COLO829 (cell line): Measurements from ENCODE around the gene DDX54.

ENCODE experiments used
- DNase-seq: peaks from one replicate; pipeline ENCODE4 v3.0.0; 2012; ENCODE audit warnings: low spot score

The DDX54 gene

DNA sequence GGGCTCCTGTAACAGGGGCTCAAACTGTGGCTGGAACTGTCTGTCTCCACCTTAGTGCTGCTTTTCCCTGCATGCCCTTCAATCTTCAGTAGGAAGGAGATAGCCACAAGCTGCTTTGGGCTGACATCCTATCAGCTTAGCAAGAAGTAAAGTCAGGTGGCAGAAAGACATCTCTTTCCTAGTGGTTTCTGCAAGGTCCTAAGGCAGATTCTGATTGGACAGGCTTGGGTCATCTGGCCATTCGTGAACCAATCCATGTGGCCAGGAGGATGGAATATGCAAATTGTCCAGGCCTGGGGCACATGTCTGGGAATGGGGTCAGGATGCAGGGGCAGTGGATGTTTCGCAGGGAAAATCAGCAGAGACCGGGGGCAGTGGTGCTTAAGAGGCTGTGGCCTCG, 5.5 kb upstream of the DDX54 start:
- peak; percentile 44 for DNase-seq

DNA sequence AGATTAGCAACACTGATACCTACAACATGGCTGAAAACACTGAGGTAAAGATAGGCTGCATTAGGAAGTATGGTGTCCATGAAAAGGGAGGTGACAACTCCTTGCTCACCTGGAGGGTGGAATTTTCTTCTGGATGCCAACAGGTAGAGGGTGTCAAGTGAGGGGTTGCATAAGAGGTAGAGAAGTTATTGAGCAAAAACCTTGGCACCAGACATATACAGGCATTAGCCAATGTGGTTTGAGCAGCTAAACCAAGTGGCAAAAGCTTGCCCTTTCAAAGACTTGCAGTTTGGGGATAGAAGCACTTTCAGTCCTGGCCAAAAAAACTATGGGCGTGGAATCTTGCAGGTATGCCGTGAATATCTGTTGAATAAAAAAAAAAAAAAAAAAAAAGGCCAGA, 4.1 kb upstream of the DDX54 start:
- DNase-seq, result no peak

DNA sequence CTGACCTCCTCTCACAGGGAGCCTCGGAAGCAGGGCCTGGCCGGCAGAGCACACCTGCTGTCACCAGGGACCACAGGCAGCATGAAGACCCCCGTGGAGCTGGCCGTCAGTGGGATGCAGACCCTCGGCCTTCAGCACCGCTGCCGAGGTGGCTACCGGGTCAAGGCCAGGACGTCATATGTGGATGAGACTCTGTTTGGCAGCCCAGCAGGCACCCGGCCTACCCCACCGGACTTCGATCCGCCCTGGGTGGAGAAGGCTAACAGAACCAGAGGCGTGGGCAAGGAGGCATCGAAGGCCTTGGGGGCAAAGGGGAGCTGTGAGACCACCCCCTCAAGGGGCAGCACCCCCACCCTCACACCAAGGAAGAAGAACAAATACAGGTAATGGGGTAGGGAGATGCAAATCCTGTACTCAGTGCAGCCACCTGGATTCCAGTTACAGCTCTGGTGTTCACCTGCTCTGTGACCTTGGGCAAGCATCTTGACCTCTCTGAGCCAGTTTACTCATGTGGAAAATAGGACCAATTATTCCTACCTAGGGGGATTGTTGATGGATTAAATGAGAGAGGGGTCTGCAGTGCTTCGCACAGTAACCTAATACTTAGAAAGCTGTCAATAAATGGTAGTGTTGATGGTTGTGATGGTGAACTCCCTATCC, 1.5 kb upstream of the DDX54 start:
- no peak for DNase-seq

DNA sequence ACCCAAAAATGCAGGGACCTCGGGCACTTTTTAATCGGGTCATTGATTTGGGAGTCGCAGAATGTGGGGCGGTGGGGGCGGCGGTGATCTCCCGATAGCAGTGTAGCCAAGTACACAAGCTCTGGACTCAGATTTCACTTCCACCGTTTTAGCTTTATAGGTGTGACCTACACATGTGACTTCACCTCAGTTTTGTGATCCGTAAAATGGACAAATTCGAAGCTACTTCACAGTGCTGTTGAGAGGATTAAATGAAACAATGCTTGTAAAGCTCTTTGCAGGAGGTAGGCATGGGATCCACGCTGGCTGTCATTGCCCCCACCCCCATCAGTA, 721 bp upstream of the DDX54 start:
- DNase-seq, result no peak

DNA sequence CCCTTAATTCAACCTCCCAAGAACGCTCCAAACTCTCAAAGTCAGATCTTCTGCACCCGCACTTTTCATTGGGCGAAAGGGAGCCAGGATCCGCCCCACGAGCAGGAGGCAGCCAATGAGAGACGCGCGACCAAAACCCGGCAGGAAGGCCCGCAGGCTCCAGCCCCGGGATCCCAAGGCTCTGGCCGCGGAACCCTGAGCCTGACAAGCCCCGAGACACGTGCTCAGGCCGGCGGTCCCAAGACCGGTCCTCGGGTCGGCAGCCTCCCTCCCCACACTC, 438 bp downstream of the DDX54 start:
- peak; percentile 74 for DNase-seq

DNA sequence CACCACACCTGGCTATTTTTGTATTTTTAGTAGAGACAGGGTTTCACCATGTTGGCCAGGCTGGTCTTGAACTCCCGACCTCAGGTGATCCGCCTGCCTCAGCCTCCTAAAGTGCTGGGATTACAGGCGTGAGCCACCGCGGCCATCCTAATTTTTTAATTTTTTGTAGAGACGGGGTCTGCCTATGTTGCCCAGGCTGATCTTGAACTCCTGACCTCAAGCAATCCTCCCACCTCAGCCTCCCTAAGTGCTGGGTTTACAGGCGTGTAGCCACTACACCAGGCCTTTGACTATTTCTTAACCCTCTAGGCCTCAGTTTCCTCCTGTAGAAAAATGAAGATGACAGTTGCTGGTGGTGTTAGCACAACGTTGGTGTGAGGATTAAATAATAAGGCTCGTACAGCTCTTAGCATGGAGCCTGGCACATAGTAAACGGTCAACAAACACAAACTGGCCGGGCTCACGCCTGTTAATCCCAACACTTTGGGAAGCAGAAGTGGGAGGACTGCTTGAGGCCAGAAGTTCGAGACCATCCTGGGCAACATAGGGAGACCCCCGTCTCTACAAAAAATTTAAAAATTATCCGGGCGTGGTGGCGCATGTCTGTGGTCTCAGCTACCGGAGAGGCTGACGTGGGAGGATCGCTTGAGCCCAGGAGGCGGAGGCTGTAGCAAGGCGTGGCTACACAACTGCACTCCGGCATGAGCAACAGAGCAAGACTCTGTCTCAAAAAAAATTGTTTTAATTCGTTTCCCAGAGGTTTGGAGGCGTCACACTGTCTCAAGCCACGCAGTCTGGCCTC, 979 bp downstream of the DDX54 start:
- no peak for DNase-seq

DNA sequence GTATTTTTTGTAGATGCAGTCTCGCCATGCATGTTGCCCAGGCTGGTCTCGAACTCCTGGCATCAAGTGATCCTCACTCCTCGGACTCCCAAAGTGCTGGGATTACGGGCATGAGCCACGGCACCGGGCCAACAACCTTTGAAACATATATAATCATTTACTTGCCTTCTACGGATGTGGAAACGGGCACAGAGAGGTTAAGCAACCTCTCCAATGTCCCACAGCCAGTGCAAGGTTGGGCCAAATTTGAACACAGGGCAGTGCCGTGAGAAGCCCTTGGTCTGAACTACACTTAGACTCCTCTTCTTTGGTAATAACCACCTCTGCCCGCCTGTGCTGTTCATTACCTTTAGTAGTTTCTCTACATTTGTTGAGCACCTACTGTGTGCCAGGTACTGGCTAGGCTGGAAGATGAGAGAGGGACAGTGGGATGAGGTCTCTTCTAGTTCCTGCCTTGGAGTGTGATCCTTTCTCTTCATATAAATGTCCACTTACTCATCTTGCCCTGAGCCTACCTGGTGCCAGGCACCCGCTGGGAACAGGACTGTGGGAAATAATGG, 2.2 kb downstream of the DDX54 start:
- no peak for DNase-seq

DNA sequence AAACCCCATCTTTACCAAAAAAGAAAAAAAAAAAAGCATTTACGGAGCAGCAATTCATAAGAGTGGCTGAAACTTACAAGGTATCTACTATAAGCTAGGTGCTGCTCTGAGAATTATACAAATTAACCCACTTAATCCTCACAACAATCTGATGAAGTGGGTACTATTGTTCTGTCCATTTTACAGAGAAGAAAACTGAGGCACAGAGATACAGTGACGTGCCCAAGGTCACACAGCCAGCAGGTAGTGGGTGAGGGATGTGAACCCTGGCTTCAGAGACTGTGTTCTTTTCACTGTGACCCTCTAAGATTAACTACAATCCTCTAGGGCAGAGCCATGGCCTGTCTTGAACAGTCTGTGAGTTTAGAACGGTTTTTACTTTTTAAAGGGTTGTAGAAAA, 3.3 kb downstream of the DDX54 start:
- no peak for DNase-seq

DNA sequence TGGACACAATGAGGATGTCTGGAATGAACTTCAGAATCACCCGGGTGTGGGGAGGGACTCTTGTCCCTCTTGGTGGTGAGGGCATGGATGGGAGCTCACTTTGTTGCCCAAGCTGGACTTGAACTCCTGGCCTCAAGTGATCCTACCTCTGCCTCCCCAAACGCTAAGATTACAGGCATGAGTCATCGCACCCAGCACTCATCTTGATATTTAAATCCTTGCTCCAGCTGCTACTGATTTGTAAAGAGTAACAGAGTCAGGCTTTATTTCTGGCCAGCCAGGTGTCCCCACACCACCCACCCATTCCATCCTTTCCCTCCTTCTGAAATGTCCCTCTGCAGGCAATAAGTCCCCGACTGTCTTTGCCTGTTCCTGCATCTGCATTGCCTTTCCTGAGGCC, 4.9 kb downstream of the DDX54 start:
- no peak for DNase-seq

DNA sequence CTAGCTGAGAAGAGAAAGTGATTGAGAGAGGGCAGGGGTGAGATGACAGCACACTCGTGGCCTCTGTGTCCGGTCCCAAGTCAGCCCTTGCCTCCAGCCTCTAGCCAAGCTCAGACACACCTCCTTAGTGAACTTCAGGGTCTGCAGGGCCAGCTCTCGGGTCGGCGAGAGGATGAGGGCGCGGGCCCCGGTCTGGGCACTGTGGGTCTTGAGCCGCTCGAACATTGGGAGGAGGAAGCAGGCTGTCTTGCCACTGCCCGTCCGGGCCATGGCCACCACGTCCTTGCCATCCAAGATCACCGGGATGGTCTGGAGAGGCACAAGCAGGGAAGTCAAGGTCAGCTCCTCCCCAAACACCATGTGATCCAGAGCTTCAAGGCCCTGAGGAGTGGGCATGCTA, 6.3 kb downstream of the DDX54 start:
- no peak for DNase-seq

DNA sequence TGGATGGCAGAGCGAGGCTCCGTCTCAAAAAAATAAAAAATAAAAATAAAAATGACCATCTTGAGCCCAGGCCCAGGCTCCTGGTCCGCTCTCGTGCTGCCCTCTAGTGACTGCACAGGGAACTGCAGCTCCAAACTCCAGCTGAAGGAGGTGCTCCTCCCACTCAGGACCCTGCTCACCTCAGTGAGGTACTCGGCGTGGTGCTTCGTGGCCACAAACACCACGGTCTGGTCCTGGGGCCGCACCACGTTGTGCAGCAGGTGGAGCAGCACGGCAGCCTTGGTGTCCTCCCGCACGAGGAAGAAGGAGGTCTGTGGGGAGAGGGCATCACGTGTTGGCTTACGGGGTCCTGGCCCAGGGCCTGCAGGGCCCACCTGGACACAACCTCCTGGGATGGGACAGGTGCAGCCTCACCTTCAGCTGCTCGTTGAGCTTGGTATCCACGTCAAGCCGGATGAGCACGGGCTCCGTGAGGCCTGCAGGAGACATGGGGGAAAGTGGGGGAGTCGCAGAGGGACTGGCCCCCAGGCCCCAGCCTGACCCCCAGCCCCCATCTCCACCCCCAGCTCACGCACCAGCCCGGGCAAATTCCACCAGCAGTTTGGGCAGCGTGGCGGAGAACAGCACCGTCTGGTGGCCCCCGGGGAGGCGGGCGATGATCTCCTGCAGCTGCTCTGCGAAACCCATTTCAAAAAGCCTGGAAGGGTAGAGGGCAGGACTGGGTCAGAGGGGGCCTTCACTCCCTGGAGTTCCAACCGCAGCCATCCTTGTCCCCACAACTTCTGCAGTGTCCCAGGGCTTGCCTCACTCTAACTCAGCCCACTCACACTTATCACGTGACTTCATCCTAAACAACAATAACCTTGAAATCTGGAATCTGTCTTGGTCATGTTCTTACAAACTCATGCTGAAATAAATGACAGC, 10.6 kb downstream of the DDX54 start:
- DNase-seq, result peak; percentile 78

DNA sequence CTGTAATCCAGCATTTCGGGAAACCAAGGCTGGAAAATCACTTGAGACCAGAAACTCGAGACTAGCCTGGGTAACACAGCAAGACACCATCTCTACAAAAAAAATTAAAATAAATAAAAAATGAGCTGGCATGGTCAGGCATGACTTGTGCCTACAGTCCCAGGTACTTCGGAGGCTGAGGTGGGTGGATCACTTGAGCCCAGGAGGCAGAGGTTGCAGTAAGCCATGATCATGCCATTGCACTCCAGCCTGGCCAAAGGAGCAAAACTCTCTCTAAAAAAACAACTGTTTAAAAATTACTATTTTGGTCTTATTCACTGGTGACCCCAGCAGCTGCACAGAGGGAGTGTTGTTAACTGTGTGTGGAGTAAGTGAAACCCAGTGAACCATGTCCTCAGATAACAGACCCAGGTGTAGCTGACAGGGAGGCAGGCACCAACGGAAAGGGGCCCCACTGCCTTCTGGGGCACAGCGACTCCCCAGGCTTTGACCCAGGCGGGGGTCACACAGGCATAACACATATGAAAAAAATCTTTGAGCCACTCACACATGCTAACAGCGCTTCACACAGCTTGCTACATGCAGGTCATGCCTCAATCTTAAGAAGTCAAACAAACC, 12.1 kb downstream of the DDX54 start:
- no peak for DNase-seq

DNA sequence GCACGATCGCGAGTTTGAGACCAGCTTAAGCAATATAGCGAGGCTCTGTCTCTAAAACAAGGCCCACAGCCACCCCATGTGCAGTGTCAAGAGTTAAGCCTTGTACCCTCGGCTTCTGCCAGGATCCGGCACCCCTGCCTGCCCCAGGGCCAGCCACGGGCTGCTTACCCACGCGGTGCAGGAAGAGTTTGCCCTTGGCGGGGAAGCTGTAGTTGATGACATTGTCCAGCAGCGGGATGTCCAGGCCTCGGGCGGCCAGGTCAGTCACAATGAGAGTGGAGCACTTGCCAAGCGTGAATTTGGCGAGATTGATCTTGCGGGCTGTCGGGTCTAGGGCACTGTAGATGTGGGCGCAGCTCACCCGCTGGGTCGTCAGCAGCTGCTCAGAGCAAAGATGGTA, 13.1 kb downstream of the DDX54 start:
- no peak for DNase-seq

DNA sequence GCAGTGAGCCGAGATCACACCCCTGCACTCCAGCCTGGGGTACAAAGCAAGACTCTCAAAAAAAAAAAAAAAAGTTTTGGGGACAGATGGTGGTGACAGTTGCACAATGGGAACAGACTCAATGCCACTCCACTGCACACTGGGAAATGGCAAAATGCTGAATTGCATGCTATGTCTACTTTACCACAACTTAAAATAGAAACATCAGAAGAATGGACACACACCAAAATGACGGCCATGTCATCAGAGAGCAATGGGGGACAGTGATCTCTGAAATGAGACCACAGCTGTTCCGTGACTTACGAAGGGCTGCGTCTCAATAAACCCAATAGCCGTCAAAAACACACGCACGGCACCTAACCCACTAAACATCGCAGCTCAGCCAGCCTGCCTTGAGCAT, 13.7 kb downstream of the DDX54 start:
- DNase-seq, result no peak

DNA sequence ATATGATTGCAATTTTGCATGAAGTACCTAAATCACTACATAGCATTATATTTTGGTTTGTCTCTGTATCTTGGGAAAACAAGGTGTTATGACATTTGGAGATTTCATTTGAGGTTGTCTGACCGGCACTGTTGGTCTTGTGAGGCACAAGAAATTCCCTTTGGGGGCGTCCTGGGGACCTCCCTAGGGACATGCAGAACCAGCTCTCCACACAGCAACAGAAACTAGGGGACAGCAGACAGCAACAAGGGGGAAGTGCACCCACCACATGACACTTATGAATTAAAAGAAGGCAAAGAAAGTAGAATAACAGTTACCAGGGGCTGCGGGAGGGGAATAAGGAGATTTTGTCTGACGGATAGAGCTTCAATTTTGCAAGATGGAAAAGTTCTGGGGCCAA, 14.4 kb downstream of the DDX54 start:
- DNase-seq, result no peak

DNA sequence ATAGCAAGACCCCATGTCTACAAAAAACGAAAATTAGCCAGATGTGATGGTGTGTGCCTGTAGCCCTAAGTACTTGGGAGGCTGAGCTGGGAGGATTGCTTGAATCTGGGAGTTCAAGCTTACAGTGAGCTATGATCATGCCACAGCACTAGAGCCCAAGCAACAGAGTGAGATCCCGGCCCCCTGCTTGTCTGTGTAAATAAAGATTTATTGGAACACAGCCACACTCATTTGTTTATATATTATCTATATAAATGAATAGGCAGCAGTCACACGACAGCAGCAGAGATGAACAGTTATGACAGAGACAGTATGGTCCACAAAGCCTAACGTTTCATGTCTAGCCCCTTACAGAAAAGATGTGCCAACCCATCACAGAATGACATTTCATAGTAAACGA, 14.8 kb downstream of the DDX54 start:
- no peak for DNase-seq

DNA sequence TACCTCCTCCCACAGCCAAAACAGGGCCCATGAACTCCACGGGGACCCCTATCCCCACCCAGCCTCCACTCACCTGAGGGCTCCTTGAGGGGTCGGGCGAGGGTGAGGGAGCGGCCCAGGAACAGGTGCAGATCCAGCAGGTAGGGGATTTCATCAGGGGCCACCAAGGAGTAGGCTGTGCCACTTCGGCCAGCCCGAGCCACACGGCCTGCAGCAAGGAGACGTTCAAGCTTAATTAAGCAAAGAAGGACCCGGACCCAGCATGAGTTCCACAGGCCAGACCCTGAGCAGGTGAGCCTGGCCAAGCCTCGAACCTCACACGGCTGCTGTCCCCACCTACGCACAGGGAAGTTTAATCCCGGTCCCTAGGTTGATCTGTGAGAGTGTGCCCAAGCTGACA, 15.6 kb downstream of the DDX54 start:
- no peak for DNase-seq

DNA sequence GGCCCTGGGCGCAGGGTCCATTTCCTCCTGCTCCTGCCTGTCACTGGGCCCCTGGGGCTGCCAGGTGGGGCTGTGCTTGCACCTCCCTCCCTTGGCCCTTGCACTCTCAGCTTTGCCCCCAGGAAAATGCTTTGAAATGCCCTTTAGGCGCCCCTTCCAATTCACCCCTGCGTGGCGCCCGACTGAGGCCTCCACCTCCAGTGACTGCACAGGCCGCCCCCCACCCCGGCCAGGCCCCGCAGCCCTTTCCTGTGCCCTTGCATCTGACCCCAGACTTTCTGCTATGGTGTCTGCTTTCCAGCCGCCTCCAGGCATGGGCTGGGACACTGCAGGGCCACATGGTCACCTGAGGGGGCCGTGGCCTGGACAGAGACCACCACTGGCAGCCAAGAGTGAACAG, 17.4 kb downstream of the DDX54 start:
- no peak for DNase-seq

DNA sequence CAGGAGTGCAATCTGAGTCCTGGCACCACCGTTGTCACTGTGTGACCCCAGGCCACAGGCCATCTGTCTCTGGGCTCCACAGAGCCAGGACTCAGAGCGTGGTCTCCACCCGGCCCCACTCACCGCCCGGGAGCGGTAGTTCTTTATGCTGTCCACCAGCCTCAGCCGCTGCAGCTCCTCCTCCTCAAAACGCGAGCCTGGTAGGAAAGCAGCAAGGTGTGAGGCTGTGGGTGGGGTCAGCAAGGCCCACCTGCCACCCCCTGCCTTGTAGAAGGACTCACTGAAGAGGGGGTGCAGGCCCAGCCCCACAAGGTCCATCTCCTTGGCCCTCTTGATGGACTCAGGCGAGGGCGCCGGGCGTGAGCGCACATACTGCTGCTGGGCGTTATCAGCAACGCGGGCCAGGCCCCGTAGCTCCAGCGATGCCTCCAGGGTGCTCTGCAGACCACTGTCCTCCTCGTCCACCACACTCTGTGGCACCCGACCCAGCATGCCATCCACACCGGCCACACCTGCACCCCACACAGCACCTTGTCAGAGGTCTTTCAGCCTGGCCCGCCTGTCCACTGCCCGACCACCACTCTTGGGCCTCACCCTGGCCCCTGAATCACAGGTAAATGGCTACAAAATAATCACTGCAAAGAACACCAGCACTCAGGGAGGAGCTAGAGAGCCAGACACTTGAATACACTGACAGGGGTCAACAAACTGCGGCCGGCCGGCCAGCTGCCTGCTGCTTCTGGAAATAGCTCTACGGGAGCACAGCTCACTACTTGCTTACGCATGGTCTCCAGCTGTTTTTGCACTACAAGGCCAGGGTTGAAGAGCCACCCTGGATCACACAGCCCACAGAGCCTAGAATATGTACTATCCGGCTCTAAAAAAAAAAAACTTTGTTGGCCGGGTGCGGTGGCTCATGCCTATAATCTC, 19.5 kb downstream of the DDX54 start:
- DNase-seq, result no peak

DNA sequence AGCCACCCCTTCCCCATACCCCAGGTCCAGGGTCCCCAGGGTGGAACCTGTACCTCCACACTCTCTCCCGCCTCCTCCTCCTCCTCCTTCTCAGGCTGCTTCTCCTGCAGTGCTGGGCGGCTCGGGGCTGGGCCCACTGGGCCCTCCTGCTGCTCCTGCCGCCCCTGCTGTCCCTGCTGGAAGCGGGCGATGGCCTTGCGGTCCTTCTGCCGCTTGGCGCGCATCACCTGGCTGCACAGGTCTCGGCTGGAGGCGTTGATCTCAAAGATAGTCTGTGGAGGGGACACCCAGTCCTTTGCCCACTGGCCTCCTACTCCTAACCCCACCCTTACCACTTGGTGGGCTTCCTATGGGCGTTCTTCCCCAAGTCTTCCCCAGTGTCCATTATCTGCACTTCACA, 21.3 kb downstream of the DDX54 start:
- DNase-seq, result no peak

DNA sequence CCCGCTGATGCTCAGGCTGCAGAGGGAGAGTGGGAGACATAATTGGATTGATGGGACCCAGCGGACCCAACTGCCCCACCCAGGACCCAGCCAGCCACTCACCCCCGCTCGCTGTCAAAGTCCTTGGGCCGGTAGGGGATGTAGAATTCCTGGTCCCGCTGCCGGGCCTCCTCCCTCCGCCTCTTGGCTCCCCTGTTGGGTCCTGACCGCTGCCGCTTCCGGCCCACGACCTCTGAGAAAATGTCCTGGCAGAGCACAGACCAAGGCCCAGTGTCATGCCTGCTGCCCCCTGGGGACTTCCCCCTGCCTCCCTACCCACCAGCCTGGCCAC, 22.3 kb downstream of the DDX54 start:
- no peak for DNase-seq
